ENCODE results near the gene COL18A1. TPM values are rescaled to one million over a fixed set of nuclear protein-coding genes. Genes with fewer than 3 reads are reported as not detected.

The COL18A1 gene
- polyA plus RNA-seq, 1 donor (not counting 4 experiments of a cell fraction or from before 2014, with no cell fraction given) = 13.0 TPM

DNA sequence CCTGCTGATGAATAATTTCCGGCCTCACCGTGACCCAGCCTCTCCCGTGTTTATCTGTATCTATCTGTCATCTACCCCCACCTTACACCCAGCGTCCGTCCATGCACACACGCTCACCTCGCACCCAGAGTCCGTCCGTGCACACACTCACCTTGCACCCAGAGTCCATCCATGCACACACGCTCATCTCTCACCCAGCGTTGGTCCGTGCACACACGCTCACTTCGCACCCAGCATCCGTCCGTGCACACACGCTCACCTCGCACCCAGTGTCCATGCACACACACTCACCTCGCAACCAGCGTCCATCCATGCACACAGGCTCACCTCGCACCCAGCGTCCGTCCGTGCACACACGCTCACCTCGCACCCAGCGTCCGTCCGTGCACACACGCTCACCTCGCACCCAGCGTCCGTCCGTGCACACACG lies 25.0 kb upstream of the COL18A1 start:
- Histone ChIP-seq H4K20me1 (ENCODE audit: control insufficient read depth, extremely low read depth, insufficient read depth, low read length) (no peaks in the 10 kb centered on the region), H3K36me3 (ENCODE audit: control insufficient read depth in 2 of 2, extremely low read depth in 1 of 2, insufficient read depth in 2 of 2, low read length in 2 of 2) (no peaks in the 10 kb centered on the region), H3K27ac (ENCODE audit: control insufficient read depth, insufficient read depth, low read length) (no peak overlapping the region), H2AFZ (ENCODE audit: control insufficient read depth, low read length) (no peak overlapping the region), H3K4me3 (ENCODE audit: control insufficient read depth in 2 of 3, extremely low read depth in 1 of 3, insufficient read depth in 2 of 3, low read depth in 1 of 3, low read length in 3 of 3) (no peak overlapping the region), H3K27me3 (ENCODE audit: control insufficient read depth, extremely low read depth, insufficient read depth, low read length) (peaks cover 34% of the 10 kb centered on the region), H3K9me3 (ENCODE audit: control insufficient read depth, low read depth, low read length) (no peaks in the 10 kb centered on the region), H3K4me2 (ENCODE audit: control insufficient read depth, extremely low read depth, insufficient read depth, low read depth, low read length) (no peak overlapping the region), H3K9ac (ENCODE audit: control insufficient read depth, extremely low read depth, insufficient read depth, low read length) (no peak overlapping the region), H3K4me1 (ENCODE audit: control insufficient read depth, extremely low read depth, insufficient read depth, low read length) (no peaks in the 10 kb centered on the region), H3K79me2 (ENCODE audit: control insufficient read depth, insufficient read depth, low read length) (no peaks in the 10 kb centered on the region), H3K9me1 (ENCODE audit: control insufficient read depth, extremely low read depth, insufficient read depth, low read length) (no peaks in the 10 kb centered on the region)
- FAIRE-seq (no peak), DNase-seq (ENCODE audit: low read depth, low spot score) (no peak)
- dilution Hi-C loops (cut with MboI; ENCODE audit: extremely low pct_ligation_motif_present, low sequenced_read_pairs) = no loop called here
- no peak for TF ChIP-seq EZH2 (IDR thresholded peaks at IDR 0.05; ENCODE audit: low read length)
- TF ChIP-seq, protein P1, sequence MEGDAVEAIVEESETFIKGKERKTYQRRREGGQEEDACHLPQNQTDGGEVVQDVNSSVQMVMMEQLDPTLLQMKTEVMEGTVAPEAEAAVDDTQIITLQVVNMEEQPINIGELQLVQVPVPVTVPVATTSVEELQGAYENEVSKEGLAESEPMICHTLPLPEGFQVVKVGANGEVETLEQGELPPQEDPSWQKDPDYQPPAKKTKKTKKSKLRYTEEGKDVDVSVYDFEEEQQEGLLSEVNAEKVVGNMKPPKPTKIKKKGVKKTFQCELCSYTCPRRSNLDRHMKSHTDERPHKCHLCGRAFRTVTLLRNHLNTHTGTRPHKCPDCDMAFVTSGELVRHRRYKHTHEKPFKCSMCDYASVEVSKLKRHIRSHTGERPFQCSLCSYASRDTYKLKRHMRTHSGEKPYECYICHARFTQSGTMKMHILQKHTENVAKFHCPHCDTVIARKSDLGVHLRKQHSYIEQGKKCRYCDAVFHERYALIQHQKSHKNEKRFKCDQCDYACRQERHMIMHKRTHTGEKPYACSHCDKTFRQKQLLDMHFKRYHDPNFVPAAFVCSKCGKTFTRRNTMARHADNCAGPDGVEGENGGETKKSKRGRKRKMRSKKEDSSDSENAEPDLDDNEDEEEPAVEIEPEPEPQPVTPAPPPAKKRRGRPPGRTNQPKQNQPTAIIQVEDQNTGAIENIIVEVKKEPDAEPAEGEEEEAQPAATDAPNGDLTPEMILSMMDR (optimal IDR thresholded peaks at IDR 0.05 in 1 of 3, IDR thresholded peaks at IDR 0.05 in 1 of 3, conservative IDR thresholded peaks at IDR 0.05 in 1 of 3; ENCODE audit: extremely low read depth in 1 of 3, insufficient read depth in 2 of 3, low read length in 3 of 3) = no peak

DNA sequence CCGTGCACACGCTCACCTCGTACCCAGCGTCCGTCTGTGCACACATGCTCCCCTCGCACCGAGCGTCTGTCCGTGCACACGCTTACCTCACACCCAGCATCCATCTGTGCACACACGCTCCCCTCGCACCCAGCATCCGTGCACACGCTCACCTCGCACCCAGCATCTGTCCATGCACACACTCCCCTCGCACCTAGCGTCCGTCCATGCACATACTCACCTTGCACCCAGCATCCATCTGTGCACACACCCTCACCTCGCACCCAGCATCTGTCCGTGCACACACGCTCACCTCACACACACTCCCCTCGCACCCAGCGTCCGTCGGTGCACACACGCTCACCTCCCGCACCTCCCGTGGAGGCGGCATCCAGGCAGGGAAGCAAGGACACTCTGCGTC lies 24.4 kb upstream of the COL18A1 start:
- Histone ChIP-seq H3K4me2 (ENCODE audit: control insufficient read depth, extremely low read depth, insufficient read depth, low read depth, low read length) (no peak overlapping the region), H3K79me2 (ENCODE audit: control insufficient read depth, insufficient read depth, low read length) (no peaks in the 10 kb centered on the region), H3K27me3 (ENCODE audit: control insufficient read depth, extremely low read depth, insufficient read depth, low read length) (peaks cover 41% of the 10 kb centered on the region), H3K4me1 (ENCODE audit: control insufficient read depth, extremely low read depth, insufficient read depth, low read length) (no peaks in the 10 kb centered on the region), H3K36me3 (ENCODE audit: control insufficient read depth in 2 of 2, extremely low read depth in 1 of 2, insufficient read depth in 2 of 2, low read length in 2 of 2) (no peaks in the 10 kb centered on the region), H3K4me3 (ENCODE audit: control insufficient read depth in 2 of 3, extremely low read depth in 1 of 3, insufficient read depth in 2 of 3, low read depth in 1 of 3, low read length in 3 of 3) (no peak overlapping the region), H4K20me1 (ENCODE audit: control insufficient read depth, extremely low read depth, insufficient read depth, low read length) (no peaks in the 10 kb centered on the region), H3K9ac (ENCODE audit: control insufficient read depth, extremely low read depth, insufficient read depth, low read length) (no peak overlapping the region), H3K9me3 (ENCODE audit: control insufficient read depth, low read depth, low read length) (no peaks in the 10 kb centered on the region), H3K9me1 (ENCODE audit: control insufficient read depth, extremely low read depth, insufficient read depth, low read length) (no peaks in the 10 kb centered on the region), H3K27ac (ENCODE audit: control insufficient read depth, insufficient read depth, low read length) (no peak overlapping the region), H2AFZ (ENCODE audit: control insufficient read depth, low read length) (no peak overlapping the region)
- DNase-seq (ENCODE audit: low read depth, low spot score) (no peak), FAIRE-seq (no peak)
- dilution Hi-C loops (cut with MboI; ENCODE audit: extremely low pct_ligation_motif_present, low sequenced_read_pairs) = no loop called here
- TF ChIP-seq, protein P1 (optimal IDR thresholded peaks at IDR 0.05 in 1 of 3, IDR thresholded peaks at IDR 0.05 in 1 of 3, conservative IDR thresholded peaks at IDR 0.05 in 1 of 3; ENCODE audit: extremely low read depth in 1 of 3, insufficient read depth in 2 of 3, low read length in 3 of 3) = no peak
- no peak for TF ChIP-seq EZH2 (IDR thresholded peaks at IDR 0.05; ENCODE audit: low read length)

Measured in keratinocyte (primary cell).